GM18519 (cell line): Measurements from ENCODE around the gene MAP1LC3B.

Experiments used
- ATAC-seq: cut with Tn5 transposase; IDR thresholded peaks from one replicate; pipeline ENCODE4 v1.9.1; 2021; ENCODE audit warnings: mild to moderate bottlenecking, moderate library complexity; ENCODE audit not compliant: unreplicated experiment, low FRiP score

MAP1LC3B gene

DNA sequence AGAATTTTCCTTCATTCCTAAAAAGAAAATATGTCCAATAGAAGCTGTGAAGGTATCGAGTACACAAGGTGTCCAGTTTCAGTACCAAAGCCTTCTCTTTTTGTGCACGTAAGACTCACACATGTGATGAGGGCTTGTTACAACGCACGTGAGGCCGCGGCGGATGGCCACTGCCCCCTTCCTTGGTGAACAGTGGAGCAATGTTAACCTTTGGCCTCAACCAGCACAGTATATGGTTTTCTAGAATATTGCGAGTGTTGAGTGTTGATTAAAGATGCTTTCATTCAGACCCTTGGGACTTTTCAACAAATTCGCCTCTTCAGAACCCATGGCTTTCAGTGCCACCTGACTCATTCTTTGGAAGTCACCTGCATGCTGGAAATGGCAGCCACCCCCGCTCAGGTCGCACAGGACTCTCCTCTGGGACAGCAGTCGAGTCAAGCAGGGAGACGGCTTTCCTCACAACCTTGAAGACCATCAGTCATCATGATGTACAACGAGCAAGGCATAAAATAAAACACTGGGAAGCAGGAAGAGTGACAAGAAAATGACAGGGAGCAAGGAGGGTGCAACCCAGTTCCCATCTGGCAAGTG, 14.5 kb downstream of the MAP1LC3B start:
- ATAC-seq, result no peak

DNA sequence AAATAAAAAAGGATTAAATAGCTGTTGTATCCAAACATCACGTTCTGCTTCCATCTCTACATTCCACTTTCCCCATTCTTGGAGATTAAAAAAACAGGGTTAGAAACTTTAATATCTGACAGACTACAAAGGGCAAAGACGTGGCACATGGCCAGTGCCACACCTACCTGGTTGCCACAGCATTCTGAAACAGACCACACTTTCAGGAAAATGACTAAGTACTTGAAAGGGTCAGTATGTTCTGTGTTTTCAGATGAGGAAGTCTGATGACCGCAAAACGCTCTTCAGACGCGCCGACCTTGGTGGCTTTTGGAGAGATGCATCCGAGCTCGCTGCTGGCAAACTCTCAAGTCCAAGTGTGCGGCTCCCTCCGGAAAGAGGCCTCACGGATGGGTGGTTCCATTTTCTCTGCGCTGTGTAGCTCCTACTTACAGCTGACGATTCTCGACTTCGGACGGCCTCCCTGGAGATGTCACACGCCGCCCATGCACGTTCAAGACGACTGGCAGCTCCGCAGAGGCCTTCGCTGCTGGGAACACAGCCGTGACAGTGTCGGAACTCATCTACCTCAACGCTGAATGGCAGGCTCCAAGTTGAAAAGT, 15.5 kb downstream of the MAP1LC3B start:
- no peak for ATAC-seq

DNA sequence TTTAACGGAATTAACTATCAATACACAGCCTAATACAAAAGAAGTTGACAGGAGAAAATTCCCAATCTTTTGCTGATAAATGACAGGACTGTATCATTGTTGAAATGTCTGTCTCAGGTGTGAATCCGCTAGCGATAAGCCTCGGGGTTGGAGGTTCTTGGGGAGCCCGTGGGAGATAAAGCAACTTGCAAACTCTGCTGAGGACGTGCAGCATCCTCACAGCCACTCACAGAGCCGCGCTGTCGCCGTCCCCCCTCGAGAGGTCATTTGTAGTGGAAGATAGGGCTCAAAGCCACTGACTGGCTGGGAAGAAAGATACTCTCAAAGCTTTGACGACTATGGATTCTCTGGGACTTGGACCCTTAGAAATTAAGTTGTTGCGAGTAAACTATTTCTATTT, 17.0 kb downstream of the MAP1LC3B start:
- no peak for ATAC-seq

DNA sequence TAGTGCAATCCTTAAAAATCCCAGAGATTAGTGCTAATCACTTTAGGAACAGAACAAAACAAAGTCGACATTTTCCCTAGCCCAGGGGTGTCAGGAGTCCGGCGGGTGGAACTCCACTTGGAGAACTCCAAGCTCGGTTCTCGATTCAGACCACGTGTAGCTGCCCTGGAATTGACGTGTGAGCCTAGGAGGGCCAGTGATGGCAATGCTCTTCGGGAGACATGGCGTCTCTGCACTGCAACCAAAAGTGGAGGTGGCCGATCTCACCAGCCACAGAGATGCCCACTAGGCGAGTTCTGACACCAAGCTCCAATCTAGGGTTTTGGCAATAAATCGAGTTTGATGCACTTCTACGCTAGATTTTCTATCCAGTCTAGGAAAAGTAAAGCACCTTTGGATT, 17.6 kb downstream of the MAP1LC3B start:
- no peak for ATAC-seq

DNA sequence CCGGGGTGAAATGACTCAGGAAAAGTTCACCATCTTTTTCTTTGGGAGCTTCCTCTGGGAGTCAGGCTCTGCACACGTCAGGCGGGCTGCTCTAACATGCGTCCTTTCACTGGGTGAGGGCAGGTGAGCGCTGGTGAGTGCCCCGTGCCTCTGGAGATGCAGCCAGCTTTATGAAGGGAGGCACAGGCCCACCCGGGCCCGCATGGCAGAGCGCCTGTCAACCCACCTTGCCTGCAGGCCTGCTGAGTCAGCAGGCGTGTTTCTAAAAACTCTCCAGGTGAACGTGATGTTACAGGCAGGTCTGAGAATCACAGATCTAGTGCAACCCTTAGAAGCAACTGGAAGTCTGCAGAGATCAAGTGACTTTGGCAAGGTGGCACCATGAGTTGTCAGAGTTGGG, 18.4 kb downstream of the MAP1LC3B start:
- ATAC-seq, result no peak

DNA sequence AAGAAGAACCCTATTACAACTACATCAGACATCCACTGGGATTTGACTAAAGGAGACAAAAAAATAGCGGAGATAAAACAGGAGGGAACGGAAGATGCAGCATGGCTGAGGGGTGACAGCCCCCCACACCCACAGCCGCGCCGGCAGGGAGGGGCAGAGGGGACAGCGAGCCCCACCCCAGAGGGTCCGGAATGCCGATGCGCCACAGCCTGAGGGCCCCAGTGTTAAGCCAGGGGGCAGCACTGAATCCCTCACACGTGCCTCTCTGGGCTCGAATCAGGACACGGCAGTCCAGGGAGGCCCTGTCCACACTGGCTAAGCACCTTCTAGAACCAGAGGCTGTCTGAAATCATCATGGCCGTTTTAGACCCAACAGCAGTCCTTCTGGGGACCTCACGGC, 18.8 kb downstream of the MAP1LC3B start:
- ATAC-seq, result no peak

DNA sequence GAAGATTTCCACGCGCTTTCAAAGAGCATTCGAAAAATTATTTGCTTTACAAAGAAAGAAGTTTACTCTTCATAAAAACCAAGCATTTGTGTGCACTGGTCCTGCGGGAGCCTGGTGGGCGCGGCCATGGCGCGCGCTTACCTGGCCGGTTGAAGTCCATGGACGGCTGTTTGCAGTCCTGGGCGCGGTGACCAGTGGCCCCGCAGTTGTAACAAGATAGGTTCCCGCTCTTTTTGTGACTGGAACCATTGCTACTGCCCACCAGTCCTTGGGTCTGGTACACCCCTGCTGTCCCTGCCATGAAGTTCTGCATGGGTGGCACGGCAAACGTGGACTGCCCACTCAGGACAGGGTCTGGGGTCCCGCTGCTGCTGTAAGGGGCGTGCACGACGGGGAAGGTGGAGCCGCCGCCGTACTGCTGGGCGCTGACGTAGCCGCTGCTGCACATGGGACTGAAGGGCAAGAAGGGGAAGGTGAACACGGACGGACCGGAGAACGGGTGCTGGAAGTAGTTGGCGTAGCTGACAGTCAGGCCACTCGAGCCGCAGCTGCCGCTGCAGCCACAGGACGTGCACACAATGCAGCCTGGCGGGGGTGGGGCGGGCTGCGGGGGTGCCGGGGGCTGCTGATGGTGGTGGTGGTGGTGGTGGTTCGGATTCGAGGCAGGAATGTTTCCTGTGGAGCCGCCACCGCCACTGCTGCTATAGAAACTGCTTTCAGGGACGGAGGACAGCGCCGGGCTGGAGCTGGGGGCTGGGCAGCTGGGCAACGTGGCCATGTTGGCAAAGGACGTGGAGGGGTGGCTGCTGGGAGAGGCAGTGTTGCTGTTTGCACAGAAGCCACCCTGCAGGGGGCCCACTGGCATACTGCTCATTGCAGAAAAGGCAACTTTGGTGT, 19.5 kb downstream of the MAP1LC3B start:
- ATAC-seq, result no peak

DNA sequence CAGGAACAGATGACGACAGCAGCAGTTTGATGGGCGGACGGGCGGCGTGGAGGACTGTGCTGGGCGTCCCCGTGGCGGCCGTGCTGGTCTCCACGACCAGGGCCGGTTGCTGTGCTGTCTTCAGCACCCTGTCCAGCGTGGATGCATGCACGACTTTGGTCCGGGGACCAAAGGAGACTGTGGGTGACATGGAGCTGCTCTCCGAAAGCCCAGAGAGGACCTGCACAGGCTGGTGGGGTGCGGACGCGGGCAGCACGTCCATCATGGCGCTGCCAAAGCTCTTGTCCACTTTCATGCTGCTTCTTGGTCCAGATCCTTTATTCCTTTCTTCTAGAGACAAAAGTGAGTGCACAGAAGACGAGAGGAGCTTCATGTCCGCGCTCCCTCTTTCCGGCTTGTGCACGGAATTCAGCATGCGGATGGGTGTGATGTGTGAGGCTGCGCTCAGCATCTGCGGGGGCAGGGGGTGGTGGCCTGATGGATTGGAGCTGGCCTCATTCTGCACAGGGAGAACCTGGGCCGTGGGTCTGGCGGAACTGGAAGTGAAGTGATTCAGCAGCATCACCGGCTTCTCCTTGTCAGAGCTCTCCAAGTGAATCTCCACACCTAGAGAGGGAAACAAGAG, 20.3 kb downstream of the MAP1LC3B start:
- ATAC-seq, result no peak

DNA sequence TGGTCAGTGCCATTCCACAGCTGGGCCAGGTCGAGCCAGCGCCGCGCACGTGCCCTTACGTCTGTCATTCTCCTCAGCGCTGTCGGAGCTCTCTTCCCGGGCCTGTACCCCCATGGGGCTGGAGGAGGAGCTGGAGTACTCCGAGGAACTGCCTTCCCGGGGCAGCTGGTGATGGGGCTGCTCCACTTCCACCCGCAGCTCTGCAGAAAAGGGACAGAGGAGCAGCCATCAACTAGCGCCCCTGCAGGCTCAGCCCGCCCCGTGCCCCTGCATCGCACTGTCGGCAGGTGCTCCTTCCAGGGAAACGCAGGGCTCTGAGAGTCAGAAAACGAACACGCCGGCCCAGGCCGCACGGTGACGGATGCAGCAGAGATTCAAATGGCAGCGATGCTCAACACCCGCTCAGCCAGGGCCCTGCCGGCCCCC, 20.9 kb downstream of the MAP1LC3B start:
- no peak for ATAC-seq

DNA sequence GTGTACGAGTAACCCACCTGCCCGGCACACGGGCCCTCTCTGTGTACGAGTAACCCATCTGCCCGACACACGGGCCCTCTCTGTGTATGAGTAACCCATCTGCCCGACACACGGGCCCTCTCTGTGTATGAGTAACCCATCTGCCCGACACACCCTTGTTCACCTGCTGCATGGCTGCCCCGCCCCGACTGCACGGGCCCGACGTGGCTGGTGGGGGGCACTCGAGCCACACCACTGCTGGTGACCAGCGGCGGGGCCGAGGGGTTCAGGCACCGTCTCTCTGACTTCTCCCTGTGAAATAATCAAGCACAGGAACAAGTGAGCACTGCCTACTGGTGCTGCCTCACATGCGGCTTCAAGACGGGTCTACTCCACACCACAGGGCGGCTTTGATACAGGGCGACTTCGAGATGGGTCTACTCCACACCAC, 22.1 kb downstream of the MAP1LC3B start:
- no peak for ATAC-seq

DNA sequence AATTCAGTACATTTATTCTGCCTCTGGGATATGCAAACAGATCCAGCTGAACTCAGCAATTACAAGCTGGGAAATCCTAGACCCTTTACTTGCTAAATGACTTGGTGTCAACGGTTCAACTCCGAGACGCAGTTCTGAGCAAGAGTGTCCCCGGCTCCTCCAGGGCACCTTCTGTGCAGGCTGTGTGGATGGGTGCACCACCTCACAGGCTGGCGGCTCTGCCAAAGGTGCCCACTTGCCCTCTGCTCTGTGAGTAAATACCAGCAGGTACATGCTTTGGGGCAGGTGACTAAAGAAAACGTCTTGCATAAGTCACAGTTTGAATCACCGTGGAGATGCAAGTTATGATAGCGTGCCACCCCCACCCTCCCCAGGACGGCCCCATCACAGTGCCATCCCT, 23.3 kb downstream of the MAP1LC3B start:
- ATAC-seq, result no peak

DNA sequence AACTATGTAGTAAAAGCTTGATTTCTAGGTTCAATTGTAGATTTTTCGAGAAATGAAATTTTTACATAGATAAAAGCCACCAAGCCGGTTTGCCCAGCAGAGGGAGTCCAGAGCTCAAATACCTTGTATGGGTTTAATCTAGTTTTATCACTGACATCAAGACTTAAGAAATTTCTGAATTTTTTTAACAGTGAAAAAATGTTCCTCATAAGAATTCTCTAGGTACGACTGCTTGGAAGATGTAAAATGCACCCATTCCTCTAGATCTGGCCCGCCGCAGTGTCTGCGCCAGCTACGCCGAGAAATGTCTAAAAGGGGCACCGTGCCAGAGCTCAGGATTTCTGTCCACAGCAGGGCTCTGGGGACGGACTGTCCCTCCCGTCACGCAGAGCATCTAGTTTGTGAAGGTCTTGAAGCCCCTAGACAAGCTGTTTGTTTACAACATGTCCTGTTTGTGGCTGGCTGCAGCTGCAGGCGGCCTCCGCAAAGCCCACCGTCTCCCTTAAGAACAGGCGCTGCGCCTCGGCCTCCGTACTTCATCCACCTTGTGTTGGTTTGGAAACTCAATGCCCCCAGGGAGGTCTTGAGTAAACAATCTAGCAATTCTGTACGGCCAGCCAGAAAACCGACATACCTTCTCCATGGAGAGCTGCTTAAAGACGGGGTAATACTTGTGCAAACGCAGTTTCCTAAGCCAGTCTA, 24.8 kb downstream of the MAP1LC3B start:
- no peak for ATAC-seq

DNA sequence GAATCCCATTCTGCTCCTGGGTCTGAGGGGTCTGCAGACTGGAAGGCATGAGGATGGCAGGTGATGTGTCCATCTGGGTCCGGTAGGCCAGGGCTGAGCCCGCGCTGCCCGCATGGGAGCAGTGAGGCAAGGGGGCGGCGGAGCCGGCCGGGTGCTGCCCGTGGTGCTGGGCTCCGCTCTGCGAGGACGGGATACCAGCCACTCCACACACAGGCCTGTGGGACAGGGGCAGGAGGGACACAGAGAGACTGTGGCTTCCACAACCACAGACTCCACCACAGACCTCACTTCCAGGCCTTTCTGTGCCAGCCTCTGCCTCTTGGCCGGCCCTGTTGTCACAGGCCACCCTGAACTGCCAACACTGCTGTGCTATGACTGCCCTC, 25.4 kb downstream of the MAP1LC3B start:
- no peak for ATAC-seq

DNA sequence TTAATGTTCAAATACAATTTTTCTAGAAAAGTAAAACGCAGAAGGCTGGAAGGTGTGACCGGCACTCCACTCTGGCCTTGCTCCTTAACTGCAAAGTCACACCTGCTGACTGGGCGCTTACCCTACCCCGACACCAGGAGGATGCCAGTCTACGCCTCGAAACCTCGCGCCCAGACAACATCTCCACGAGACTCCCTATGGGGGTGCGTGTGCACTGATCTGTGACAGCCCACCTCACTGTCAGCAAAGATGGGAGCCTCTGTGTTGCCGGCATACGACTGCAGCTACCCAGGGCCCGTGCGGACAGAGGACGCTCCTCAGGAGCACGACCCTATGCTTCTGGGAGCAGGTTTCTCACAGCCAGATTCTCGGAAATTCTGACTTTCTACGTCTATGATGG, 26.1 kb downstream of the MAP1LC3B start:
- ATAC-seq, result no peak

DNA sequence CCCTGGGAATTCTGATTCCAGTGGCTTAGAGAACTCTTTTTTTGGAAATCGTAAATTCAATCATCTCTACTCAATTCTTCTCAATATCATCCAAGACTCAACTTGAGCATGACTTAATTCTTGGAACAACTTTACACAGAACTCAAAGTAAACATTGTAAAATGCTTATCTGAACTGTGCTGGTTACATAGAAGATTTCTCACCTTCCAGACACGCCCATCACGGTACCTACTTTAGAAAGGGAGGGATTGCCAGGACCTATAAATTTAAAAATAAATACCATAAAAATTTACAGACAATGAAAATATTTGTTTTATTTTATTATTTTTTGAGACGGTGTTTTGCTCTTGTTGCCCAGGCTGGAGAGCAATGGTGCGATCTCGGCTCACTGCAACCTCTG, 26.5 kb downstream of the MAP1LC3B start:
- no peak for ATAC-seq

DNA sequence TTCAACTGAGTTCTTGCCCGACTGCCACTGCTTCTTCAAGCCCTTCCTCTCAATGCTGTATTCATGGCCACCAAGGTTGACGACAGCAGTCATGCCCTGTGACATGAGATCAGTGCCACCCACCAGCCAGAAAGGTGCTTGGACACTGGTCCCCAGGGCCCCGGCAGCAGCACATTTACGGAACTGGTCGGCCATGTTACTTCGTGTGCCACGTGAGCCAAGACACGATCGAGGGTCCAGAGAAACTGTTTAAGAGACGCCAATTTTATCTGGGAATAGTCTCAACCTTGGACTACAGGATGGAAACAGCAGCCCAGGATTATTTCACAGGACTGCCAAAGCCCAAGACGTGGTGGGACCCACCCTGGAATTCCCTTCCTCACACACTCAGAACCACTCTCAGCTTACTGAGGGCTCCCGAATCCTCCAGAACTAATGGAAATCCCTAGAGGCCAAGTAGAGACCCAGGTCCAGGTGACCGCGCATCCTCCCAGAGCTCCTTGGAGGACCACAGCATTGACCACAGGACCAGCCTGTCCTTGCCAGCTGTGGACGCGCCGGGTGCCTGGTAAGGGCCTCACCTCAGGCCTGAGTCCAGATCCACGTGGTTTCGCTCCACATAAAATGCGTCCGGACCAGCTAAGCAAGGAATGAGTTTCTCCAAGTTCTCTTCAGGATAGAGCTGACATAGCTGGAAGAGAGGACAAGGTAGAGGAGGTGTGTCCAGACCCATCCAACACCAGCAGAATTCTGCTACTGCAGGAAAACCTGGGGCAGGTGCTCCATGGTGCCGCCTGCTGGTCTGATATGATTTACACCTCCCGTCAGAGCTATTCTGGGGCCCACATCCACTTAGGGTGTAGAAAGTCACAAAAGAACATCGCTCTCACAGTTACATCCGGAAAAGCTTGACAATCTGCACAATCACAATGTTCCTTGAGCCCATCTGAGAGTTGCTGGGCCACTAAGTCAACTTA, 28.2 kb downstream of the MAP1LC3B start:
- ATAC-seq, result no peak

DNA sequence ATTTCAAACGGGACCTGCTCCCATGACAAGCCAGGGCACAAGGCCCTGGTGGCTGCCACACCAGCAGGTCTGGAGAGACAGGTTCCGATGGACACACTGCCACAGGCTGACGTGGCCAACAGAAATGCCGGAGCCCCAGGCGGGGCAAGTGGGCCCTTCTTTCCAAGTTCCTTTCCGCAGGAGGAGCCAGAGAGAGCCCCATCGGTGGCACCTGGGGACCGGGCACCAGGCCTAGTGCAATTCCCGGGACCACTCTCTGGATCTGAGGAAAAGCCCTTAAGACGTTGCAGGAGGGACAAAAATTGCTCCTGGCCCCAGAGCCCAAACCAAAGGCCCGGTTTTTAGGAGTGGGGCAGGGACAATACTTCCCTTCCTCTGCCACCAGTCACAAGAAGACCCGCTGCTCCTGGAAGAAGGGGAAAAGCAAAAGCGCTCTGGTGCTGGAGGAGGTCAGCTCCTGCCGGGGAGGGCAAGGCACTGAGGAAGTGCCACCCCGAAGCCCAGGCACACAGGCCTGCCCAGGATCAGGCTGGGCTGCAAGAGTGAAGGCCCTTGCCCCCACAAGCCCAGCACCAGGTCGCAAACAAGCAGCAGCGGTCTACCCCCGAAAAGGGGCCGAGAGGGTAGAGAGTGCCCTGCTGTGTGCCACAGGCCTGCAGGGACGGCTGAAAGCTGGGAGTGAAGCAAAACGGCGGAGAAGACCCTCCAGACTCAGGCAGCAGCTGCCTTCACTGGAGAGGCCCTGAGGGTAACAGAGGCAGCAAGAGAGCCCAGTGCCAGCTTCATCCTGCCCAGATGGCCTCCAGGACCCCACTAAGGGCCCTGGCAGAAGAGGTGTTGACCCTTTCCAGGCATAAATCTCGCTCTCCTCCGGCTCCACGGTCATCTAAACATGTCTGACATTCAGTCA, 29.1 kb downstream of the MAP1LC3B start:
- ATAC-seq, result no peak

DNA sequence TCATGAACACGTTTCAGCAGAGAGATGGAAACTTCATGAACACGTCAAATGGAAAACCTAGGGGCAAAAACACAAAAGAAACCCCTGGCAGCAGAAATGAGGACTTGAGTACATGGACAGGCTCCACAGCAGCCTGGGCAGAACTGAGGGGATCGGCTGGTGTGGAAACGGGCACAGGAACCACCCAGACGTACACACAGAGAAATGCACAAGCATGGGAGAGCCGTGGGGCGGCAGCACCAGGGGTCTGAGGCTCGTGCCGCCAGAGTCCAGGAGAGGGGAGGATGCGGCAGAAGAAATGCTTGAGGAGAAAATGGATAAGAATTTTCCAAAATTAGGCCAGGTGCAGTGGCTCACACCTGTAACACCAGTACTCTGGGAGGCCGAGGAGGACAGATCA, 30.0 kb downstream of the MAP1LC3B start:
- no peak for ATAC-seq

DNA sequence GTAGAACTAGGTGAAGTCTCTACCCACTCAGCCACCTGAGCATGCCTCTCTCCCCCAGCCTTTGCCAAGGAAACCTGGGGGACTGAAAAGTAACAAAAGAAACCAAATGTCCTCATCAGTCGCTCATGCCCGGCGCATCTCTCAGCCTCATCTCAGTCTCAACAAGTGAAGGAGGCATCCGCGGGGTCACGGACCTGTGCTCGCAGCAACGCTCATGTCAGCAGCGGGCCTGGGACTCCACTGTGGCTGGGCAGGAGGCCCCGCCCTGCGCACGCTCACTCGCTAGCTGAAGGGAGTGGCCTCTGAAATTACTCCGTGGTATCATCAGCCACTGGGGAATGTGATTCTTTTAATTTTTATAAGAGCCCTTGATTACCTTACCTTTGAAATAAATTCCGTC, 31.3 kb downstream of the MAP1LC3B start:
- ATAC-seq, result no peak
